NCI-H1694 (cell line): ENCODE results near the gene CRACR2B.

Source experiments
- DNase-seq: peaks from one replicate; lab custom pipeline; 2025; lab: John Stamatoyannopoulos, UW

The CRACR2B gene

GRCh38 chr11:839875-840617 is 12.3 kb downstream of the CRACR2B start:
- DNase-seq = no peak

DNA sequence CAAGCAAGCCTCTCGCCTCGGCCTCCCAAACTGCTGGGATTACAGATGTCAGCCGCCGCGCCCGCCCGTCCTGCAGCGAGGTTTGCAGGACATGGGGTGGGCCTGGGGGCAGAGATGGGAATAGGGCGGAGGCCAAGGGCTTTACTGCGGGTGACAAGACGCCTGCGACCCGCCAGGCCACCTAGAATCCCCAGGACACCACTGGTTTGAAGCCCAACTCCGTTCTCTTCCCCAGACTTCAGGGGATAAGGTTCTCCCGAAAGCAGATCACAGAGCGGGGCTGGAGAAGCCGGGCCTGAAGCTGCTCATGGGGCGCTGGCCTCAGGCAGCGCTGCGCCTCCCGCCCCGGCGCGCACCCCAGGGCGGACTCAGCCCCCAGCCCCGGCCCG is 14.3 kb downstream of the CRACR2B start:
- DNase-seq = no peak

DNA sequence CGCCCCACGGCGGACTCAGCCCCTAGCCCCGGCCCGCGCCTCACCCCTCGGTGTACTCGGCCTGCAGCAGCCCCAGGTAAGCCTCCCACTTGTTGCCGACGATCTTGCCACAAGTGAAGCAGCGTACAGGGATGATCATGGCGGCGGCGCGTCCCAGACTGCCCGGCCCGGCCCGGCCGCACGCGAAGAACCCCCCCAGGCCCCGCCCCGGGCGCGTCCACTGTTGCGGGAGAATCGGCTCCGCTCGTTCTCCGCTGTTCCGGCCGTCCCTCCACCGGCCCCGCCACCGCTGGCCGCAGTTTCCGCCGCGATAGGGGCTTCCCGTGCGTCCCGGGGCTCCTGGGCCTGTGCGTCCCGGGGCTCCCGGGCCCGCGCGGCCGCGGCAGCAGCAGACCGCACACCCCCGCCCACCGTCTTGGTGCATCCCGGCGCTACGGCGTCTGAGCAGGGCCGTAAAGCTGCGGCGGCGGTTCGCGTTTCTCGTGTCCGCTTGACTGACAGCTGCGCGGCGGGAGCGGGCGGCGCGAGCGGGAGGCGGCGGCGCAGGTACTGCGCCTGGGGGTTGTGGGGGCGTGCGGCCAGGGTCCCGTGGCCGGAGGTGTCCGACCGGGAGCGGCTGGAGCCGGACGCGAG is 14.8 kb downstream of the CRACR2B start, which contains the start of the genes POLR2L and TSPAN4:
Gene POLR2L (minus strand): TSS at position 160 of the 633 bp plus-strand sequence. CDS start 21 bp downstream, at position 139.
Gene TSPAN4 (plus strand): TSS at position 483 of the 633 bp plus-strand sequence. CDS start 7,453 bp downstream, outside the sequence.
- peak; percentile 53 for DNase-seq

DNA sequence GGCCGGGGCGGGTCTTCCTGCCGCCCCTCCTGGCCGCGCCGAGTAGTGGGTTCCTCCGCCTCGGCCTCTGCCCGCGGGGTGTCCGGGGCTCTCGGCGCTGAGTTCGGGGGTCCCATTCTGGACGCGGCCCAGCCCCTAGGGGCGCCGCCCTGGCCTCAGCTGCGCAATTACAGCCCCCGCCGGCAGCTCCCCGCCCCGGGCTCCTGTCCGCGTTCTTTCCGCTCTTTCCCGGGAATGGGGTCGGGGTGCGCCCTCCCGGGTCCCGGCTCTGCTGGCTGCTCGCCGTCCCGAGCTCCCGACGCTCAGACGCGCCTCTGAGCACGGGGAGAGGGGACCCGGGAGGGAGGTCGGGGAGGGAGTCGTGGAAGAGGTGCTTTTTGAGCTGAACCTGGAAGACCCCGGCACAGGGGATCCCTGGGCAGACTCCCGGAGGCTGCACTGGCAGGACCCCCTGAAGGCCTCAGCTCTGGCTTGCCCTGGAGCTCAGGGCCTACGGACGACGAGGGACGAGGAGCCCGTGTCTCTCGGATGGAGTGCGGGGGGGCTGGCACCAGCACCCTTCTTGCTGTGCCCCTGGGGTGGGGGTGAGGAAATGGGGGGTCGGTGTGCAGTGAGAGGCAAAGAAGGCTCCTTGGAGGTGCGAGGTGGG is 15.5 kb downstream of the CRACR2B start:
- no peak for DNase-seq

DNA sequence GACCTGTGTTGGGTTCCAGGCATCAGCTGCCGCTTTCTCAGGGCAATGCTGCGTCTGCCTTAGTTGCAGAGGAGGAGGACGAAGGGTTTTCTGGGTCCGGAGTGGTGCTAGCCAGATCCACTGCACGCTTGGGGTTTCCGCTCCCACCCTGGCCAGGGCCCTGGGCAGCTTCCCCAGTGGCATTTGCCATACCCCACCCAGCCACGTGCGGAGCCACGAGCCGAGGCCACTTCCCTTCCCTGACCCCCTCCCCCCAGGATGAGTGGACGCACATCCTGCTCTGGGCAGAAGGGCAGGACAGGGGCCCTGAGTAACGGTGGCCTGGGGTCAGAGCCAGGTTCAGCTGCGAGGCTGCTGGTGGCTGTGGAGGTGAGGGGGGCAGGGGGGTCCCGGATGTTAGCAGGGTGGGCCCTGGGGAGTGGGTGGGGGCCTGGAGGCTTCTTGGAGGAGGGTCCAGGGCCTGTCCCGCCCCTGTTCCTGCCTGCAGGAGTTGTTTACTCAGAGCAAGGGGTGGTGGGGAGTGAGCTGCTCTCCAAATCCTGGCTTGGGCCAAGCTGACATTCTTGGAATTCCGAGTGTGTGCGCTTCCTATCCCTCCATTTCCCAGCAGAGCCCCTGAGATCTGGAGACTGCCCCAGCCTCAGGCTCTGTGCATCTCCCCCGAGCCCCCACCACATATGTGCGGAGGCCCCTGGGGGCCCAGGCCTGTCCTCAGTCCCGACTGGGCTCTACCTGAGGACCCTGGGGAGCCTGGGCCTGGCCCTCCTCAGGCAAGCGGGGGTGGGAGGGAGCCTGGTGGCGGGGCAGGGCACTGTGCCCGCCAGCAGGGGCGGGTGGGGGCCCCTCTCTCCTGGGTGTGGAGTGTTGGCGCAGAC is 16.3 kb downstream of the CRACR2B start:
- no peak for DNase-seq

- DNase-seq = peak; percentile 41
Observed at GRCh38 chr11:844693-845644, 17.2 kb downstream of the CRACR2B start.

DNA sequence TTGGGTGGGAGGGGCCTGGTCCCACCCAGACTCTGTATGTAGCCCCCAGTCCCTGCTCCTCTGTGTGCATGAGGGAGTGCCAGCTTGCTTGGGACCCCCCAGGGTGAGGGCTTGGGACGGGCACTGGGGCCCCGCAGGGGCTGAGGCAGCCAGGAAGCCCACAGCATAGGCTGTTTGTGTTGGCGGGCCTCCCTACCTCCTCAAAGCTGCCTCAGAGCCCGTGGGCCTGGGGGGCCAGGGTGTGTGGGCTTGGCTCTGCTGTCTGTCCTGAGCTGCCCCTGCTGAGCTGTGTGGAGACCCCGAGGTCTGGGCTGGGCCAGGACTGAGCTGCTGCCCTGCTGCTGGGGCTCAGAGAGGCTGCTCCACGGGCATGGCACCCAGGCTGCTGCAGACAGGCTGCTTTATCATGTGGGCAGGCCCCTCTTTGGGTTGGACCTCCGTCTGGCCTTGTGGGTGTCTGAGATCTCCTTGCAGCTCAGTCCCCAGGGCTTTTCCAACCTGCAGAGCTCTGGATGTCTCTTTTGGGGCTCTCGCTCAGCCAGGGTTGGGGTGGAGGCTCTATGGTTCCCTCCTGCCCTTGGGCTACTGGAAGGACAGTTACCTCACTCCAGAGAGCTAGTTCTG is 18.3 kb downstream of the CRACR2B start:
- no peak for DNase-seq

GRCh38 chr11:846496-847098 is 18.9 kb downstream of the CRACR2B start:
- no peak for DNase-seq

- no peak for DNase-seq
Observed at GRCh38 chr11:847876-848275, 20.2 kb downstream of the CRACR2B start.

- no peak for DNase-seq
Observed at GRCh38 chr11:848380-848931, 20.7 kb downstream of the CRACR2B start.

DNA sequence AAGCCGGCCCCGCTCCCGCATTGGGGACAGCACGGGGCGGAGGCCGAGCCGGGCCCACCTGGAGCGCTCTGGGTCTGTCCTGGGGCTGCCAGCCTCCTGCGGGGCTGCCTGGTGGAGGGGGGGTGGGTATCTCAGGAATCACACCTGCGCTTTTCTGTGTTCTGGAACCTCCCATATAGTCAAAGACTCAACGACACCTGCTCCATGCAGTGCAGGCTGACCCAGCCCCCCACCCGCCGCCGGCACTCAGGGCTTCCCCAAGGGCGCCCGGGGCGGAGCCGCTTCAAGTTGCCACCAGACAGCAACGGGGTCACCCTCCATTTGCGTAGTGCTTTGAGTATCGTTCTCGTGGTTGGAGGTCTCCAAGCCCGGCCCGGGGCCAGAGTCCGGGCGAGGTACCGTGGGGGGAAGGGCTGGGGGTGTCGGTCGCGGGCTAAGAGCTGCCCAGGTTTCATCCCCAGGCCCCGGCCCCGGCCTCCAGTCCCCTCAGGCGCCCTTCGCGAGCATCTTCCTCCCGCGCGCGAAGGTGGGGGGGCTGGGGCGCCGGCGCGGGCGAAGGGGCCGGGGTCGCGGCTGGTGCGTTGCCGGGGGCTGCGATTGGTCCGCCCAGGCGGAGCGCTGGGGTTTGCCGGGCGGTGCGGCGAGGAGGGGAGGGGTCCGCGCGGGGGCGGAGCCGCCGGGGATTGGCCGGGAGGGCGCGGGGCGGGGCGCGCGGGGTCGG is 21.5 kb downstream of the CRACR2B start:
- DNase-seq = no peak

DNA sequence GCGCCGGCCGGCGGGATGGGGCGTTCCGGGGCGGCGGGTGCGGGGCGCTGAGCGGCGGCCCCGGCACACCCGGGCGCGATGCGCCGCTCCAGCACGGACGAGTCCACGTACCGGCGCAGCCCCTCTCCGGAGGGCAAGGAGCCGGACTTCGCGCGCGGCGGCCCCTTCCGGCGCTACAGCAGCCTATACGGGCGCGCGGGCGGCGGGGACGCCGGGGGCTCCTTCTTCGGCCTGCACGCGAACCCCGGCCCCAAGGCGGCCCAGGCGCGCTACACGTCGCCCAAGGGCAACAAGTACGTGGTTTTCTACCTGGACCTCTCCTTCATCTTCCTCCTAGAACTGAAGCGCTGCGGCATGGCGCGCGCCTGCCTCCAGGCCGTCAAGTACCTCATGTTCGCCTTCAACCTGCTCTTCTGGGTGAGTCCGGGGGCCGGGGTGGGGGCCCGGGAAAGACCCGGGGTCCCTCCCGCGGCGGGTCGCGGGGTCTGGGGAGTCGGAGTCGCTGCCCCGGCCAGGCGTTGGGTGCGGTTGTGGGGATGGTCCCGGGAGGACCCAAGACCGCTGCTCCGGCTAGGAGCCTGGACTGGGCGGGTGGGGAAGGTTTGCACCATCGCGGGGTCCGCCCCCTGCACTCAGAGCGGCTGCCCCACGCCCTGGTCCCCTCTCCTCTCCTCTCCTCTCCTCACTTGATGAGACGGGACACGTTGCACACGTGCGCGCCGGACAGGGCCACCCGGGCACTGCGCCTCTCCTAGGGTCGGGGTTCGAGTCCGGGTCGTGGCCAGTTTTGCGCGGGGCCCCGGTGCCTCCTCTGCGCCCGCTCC is 22.4 kb downstream of the CRACR2B start:
- no peak for DNase-seq

GRCh38 chr11:850775-851763 is 23.4 kb downstream of the CRACR2B start:
- DNase-seq = no peak

DNA sequence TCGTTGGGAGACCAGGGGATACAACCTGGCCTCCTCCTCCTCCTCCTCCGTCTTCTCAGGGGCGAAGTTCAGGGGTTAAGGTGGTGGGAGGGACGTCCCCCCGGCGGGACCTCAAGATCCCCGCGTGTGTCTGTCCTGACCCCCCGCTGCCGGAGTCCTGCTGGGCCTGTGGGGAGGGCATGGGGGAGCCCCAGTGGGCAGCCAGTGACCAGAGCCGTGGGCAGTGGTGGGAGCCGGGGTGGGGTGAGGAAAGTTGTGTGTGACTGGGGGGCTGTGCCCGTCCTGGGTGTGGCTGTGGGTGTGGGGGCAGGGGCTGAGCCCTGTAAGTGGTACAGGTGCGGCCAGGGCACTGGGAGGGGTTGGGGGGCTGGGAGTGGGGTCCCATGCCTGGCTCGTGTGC is 25.0 kb downstream of the CRACR2B start:
- DNase-seq = no peak

- DNase-seq = no peak
Observed at GRCh38 chr11:853682-854448, 26.1 kb downstream of the CRACR2B start.
